Uterus (tissue), 2 donors: ENCODE results near the gene EPHA7.

ENCODE experiments used
- POLR2A ChIP-seq, 2 donors: fragments of 450-650 bp; IDR thresholded peaks; one replicate each; pipeline ENCODE4 v1.6.1; 2016; ENCODE audit warnings: antibody characterized with exemption in 2 of 2, mild to moderate bottlenecking in 1 of 2, moderate library complexity in 1 of 2
- TF ChIP-seq, protein P1 (sequence below), 4 experiments: fragments of 200-600 bp in 2 of 4; fragments of 450-650 bp in 2 of 4; sonication (generic) in 2 of 4; IDR thresholded peaks; one replicate each; pipeline ENCODE4 v1.5.1; 2016 to 2019; ENCODE audit warnings: antibody characterized with exemption in 4 of 4, mild to moderate bottlenecking in 2 of 4, moderate library complexity in 1 of 4

DNA sequence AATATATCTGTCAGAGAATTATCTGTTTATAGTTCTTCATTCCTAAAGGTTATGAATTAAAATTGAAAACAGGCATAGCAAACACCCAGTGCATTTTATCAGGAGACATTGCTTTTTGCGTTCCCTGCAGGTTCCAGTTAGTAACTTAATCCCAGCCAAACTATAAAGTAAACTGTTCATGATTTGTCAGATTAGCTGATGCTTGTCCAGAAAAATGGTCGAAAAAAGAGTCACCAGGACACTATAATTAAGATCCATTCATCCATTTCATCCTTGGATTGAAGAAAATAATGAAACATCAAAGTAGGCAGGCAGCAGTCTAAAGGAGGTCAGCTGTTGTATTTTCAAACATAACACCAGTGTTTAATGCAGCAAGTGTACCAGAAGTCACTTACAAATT, 75.9 kb downstream of the EPHA7 start:
- TF ChIP-seq, protein P1, sequence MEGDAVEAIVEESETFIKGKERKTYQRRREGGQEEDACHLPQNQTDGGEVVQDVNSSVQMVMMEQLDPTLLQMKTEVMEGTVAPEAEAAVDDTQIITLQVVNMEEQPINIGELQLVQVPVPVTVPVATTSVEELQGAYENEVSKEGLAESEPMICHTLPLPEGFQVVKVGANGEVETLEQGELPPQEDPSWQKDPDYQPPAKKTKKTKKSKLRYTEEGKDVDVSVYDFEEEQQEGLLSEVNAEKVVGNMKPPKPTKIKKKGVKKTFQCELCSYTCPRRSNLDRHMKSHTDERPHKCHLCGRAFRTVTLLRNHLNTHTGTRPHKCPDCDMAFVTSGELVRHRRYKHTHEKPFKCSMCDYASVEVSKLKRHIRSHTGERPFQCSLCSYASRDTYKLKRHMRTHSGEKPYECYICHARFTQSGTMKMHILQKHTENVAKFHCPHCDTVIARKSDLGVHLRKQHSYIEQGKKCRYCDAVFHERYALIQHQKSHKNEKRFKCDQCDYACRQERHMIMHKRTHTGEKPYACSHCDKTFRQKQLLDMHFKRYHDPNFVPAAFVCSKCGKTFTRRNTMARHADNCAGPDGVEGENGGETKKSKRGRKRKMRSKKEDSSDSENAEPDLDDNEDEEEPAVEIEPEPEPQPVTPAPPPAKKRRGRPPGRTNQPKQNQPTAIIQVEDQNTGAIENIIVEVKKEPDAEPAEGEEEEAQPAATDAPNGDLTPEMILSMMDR (IDR thresholded peaks at IDR 0.05), result no peak
- TF ChIP-seq POLR2A (IDR thresholded peaks at IDR 0.05), result no peak
